H1 (cell line): ENCODE results near the gene PCBP1. TPM values are rescaled to one million over a fixed set of nuclear protein-coding genes. Genes with fewer than 3 reads are reported as not detected.

ENCODE experiments used
- CBX5 ChIP-seq: fragments of 300-800, 300-1000 bp; sonication (generic); IDR thresholded peaks from 2 replicates; pipeline ENCODE4 v1.7.1; 2016; ENCODE audit warnings: antibody characterized with exemption, low read length, low read depth
- CEBPB ChIP-seq: IDR thresholded peaks from 2 replicates; pipeline ENCODE4 v1.6.1; 2012; ENCODE audit warnings: low read depth, low read length
- E2F6 ChIP-seq: IDR thresholded peaks from 2 replicates; pipeline ENCODE4 v1.6.1; 2012; ENCODE audit warnings: inconsistent platforms
- RXRA ChIP-seq: IDR thresholded peaks from 2 replicates; pipeline ENCODE4 v1.6.1; 2011; ENCODE audit warnings: low read depth, mild to moderate bottlenecking, low read length, moderate library complexity; ENCODE audit not compliant: insufficient read depth
- polyA plus RNA-seq, 7 experiments: library from polyadenylated mRNA; depleted of rRNA in 3 of 7; stranded (reverse) in 5 of 7; unstranded in 2 of 7; fragments of >200 nt in 5 of 7; fragments of 200-250 nt in 2 of 7; gene quantifications; 1 replicate in 5 of 7; 2 replicates in 1 of 7; 4 replicates in 1 of 7; pipeline versions ENCODE4 v1.2.1 to v1.2.3, GENCODE V29; 2011 to 2013; ENCODE audit warnings: missing spikeins in 2 of 7, mixed read lengths in 2 of 7
- total RNA-seq: library from RNA; stranded (reverse); fragmentation: NEBNext Ultra II Directional; extraction: Animal tissue kit (Norgen Biotek cat#: 25700); gene quantifications from 2 replicates; pipeline ENCODE4 v1.2.1, GENCODE V29; 2021

PCBP1 gene
- total and polyA plus RNA-seq, 2 of the 8 experiments (the other 6 are each of a cell fraction or from before 2014, with no cell fraction given), result 279 to 493 TPM

GRCh38 chr2:70091364-70091763 is 4.1 kb downstream of the PCBP1 start (continued):
- no peak for TF ChIP-seq CBX5
- TF ChIP-seq CEBPB, result no peak
- TF ChIP-seq RXRA, result no peak
- no peak for TF ChIP-seq E2F6
